HepG2 (cell line): ENCODE data around the gene SERHL2. TPM values are rescaled to one million over a fixed set of nuclear protein-coding genes. Genes with fewer than 3 reads are reported as not detected.

Source experiments
- ETV6 ChIP-seq: sonication (generic); formaldehyde crosslinking; conservative IDR thresholded peaks from 2 replicates; pipeline ENCODE4 v1.4.0; 2020; ENCODE audit warnings: missing genetic modification reagents
- FOSL2 ChIP-seq: sonication (generic); formaldehyde crosslinking; IDR thresholded peaks from 2 replicates; pipeline ENCODE4 v1.4.0; 2020; ENCODE audit warnings: missing genetic modification reagents
- IKZF1 ChIP-seq: fragments of 450-650 bp; IDR thresholded peaks from 2 replicates; pipeline ENCODE4 v1.7.1; 2016
- IKZF5 ChIP-seq: IDR thresholded peaks from 2 replicates; pipeline ENCODE4 v1.6.1; 2018; ENCODE audit warnings: missing genetic modification reagents, mild to moderate bottlenecking, missing compliant biosample characterization
- KDM5B ChIP-seq: sonication (generic); formaldehyde crosslinking; IDR thresholded peaks from 2 replicates; pipeline ENCODE4 v1.4.0; 2020; ENCODE audit warnings: missing genetic modification reagents, mild to moderate bottlenecking, borderline replicate concordance
- MLX ChIP-seq: IDR thresholded peaks from 2 replicates; pipeline ENCODE4 v1.6.1; 2016
- MNT ChIP-seq: fragments of 450-650 bp; IDR thresholded peaks from 2 replicates; pipeline ENCODE4 v1.6.1; 2016
- MTA3 ChIP-seq: sonication (generic); formaldehyde crosslinking; IDR thresholded peaks from 2 replicates; pipeline ENCODE4 v1.4.0; 2020; ENCODE audit warnings: missing genetic modification reagents
- NFYB ChIP-seq: sonication (generic); formaldehyde crosslinking; IDR thresholded peaks from 2 replicates; pipeline ENCODE4 v1.4.0; 2020; ENCODE audit warnings: missing genetic modification reagents
- NR2F1 ChIP-seq, 2 experiments: fragments of 450-650 bp in 1 of 2; formaldehyde crosslinking in 1 of 2; IDR thresholded peaks; 2 replicates each; pipeline versions ENCODE4 v1.5.0 to v1.6.1; 2016 to 2020; ENCODE audit warnings: mild to moderate bottlenecking in 1 of 2, missing compliant biosample characterization in 1 of 2, missing genetic modification reagents in 1 of 2, moderate library complexity in 1 of 2
- PBX2 ChIP-seq: IDR thresholded peaks from 2 replicates; pipeline ENCODE4 v1.6.1; 2016; ENCODE audit warnings: control low read depth
- POLR2A ChIP-seq, 2 experiments: IDR thresholded peaks; 2 replicates each; pipeline ENCODE4 v1.6.1; 2011; ENCODE audit warnings: low read depth in 2 of 2, low read length in 2 of 2, mild to moderate bottlenecking in 1 of 2, moderate library complexity in 1 of 2; ENCODE audit not compliant: insufficient read depth in 1 of 2
- PTBP1 ChIP-seq: fragments of 200-400 bp; formaldehyde crosslinking; IDR thresholded peaks from 2 replicates; pipeline ENCODE4 v1.6.1; 2018; ENCODE audit warnings: low read length, low read depth; ENCODE audit not compliant: poor library complexity, severe bottlenecking
- SOX13 ChIP-seq, 3 experiments: fragments of 450-650 bp in 1 of 3; sonication (generic) in 1 of 3; formaldehyde crosslinking in 1 of 3; IDR thresholded peaks in 2 of 3; conservative IDR thresholded peaks in 1 of 3; 2 replicates each; pipeline versions ENCODE4 v1.5.0 to v1.6.1; 2016 to 2020; ENCODE audit warnings: antibody characterized with exemption in 1 of 3, mild to moderate bottlenecking in 1 of 3, missing compliant biosample characterization in 1 of 3, missing genetic modification reagents in 1 of 3, moderate library complexity in 1 of 3
- TAF15 ChIP-seq: fragments of 200-400 bp; formaldehyde crosslinking; IDR thresholded peaks from one replicate; pipeline ENCODE4 v1.6.1; 2018; ENCODE audit warnings: mild to moderate bottlenecking, low read depth, low read length; ENCODE audit not compliant: poor library complexity, severe bottlenecking
- TBL1XR1 ChIP-seq: fragments of 150-350 bp; IDR thresholded peaks from 2 replicates; pipeline ENCODE4 v1.6.1; 2014; ENCODE audit warnings: borderline replicate concordance, low read length; ENCODE audit not compliant: partially characterized antibody
- ZBTB33 ChIP-seq: sonication (generic); formaldehyde crosslinking; IDR thresholded peaks from 2 replicates; pipeline ENCODE4 v1.4.0; 2020; ENCODE audit warnings: missing genetic modification reagents
- ZFP90 ChIP-seq: sonication (generic); formaldehyde crosslinking; IDR thresholded peaks from 2 replicates; pipeline ENCODE4 v1.8.0; 2022; ENCODE audit warnings: missing genetic modification reagents, mild to moderate bottlenecking, inconsistent platforms, borderline replicate concordance
- ZIK1 ChIP-seq: sonication (generic); formaldehyde crosslinking; IDR thresholded peaks from 2 replicates; pipeline ENCODE4 v1.5.0; 2020; ENCODE audit warnings: mild to moderate bottlenecking, low read depth, missing genetic modification reagents, borderline replicate concordance
- ZNF33A ChIP-seq: sonication (generic); formaldehyde crosslinking; IDR thresholded peaks from 2 replicates; pipeline ENCODE4 v1.5.1; 2020; ENCODE audit warnings: missing genetic modification reagents, mild to moderate bottlenecking, moderate library complexity, borderline replicate concordance
- ZNF367 ChIP-seq: sonication (generic); formaldehyde crosslinking; IDR thresholded peaks from 2 replicates; pipeline ENCODE4 v1.4.0; 2020; ENCODE audit warnings: missing genetic modification reagents, borderline replicate concordance
- ZNF564 ChIP-seq: sonication (generic); formaldehyde crosslinking; IDR thresholded peaks from 2 replicates; pipeline ENCODE4 v1.8.1; 2023; ENCODE audit warnings: mild to moderate bottlenecking, missing genetic modification reagents
- polyA plus RNA-seq, 8 experiments: library from polyadenylated mRNA; depleted of rRNA in 3 of 8; stranded (reverse) in 7 of 8; unstranded in 1 of 8; fragments of >200 nt; fragmentation: Illumina TruSeq in 4 of 8; extraction: Trizol in 4 of 8; gene quantifications; 2 replicates each; pipeline versions ENCODE4 v1.2.1 to v1.2.3, GENCODE V29; 2011 to 2016; ENCODE audit warnings: low read depth in 4 of 8, missing spikeins in 1 of 8, mixed read lengths in 1 of 8; ENCODE audit not compliant: insufficient read depth in 1 of 8
- total RNA-seq, 5 experiments: library from RNA; depleted of rRNA; stranded (reverse); fragments of >200 nt; fragmentation: Illumina TruSeq; extraction: Trizol; gene quantifications; 2 replicates each; pipeline ENCODE4 v1.2.3, GENCODE V29; 2016; ENCODE audit warnings: low read depth in 1 of 5

SERHL2 gene
- total and polyA plus RNA-seq, 2 of the 13 experiments (the other 11 are each of a cell fraction or from before 2014, with no cell fraction given): 1.0 to 1.8 TPM

GRCh38 chr22:42581762-42582716 lies 28.3 kb downstream of the SERHL2 start (continued):
- TF ChIP-seq TAF15 (no peak), MLX (CRISPR knock-in tag) (no peak), FOSL2 (CRISPR knock-in tag) (no peak), ZFP90 (CRISPR knock-in tag) (no peak), MNT (no peak), PTBP1 (no peak), POLR2A (IDR thresholded peaks at IDR 0.05; ENCODE audit: insufficient read depth in 1 of 2, low read depth in 2 of 2, low read length in 2 of 2) (peak; percentile 51 to 80; a peak in 3 of 4 replicates), KDM5B (peak; percentile 36; the same call in 1 of the 2 replicates), ZIK1 (no peak), IKZF5 (CRISPR knock-in tag) (no peak), SOX13 (IDR thresholded peaks at IDR 0.05) (no peak), SOX13 (CRISPR knock-in tag; conservative IDR thresholded peaks at IDR 0.05 in 1 of 2, IDR thresholded peaks at IDR 0.05 in 1 of 2) (0 out of 4 replicates have a peak, but pooled peaks of 1 of the 2 experiments have one; percentile 22), PBX2 (no peak), ZBTB33 (CRISPR knock-in tag) (no peak), IKZF1 (no peak), ZNF564 (CRISPR knock-in tag) (no peak), NR2F1 (CRISPR knock-in tag; IDR thresholded peaks at IDR 0.05) (no peak), NFYB (CRISPR knock-in tag) (no peak), TBL1XR1 (no peak), ZNF367 (CRISPR knock-in tag) (no peak), ETV6 (CRISPR knock-in tag) (no peak), ZNF33A (CRISPR knock-in tag) (no peak), MTA3 (CRISPR knock-in tag) (no peak)
